ENCODE results near the gene SLC44A3. TPM values are rescaled to one million over a fixed set of nuclear protein-coding genes. Genes with fewer than 3 reads are reported as not detected.

SLC44A3 gene
- total and polyA plus RNA-seq, 4 donors = 9.3 to 31.8 (median 11.6) TPM

GRCh38 chr1:94906382-94906781 lies 86.2 kb downstream of the SLC44A3 start:
- Histone ChIP-seq H3K4me1 (ENCODE audit: control insufficient read depth in 5 of 5, insufficient read depth in 5 of 5, low read length in 5 of 5) (peaks cover 0 to 13% (median 3%) of the 10 kb centered on the region in 5 donors), H3K36me3 (ENCODE audit: control insufficient read depth in 4 of 4, insufficient read depth in 4 of 4, low read length in 4 of 4) (peaks cover 4 to 15% (median 7%) of the 10 kb centered on the region in 4 donors), H3K9me3 (ENCODE audit: control insufficient read depth in 4 of 4, insufficient read depth in 3 of 4, low read length in 3 of 4) (no peaks in the 10 kb centered on the region), H3K4me3 (no peak overlapping the region), H3K9ac (ENCODE audit: insufficient read depth in 1 of 2, low read length in 2 of 2) (no peak overlapping the region), H3K27ac (ENCODE audit: low read depth in 1 of 2, low read length in 1 of 2) (no peak overlapping the region), H3K27me3 (ENCODE audit: control insufficient read depth in 3 of 3, insufficient read depth in 3 of 3, low read length in 2 of 3) (no peaks in the 10 kb centered on the region)
- no peak for DNase-seq
- WGBS, 2 donors = 73 to 76% methylated on average over 5 of the region's 5 CpGs
- ATAC-seq (ENCODE audit: insufficient read depth, low FRiP score) = no peak
- TF ChIP-seq CTCF (IDR thresholded peaks at IDR 0.05; ENCODE audit: control extremely low read depth, extremely low read depth) = no peak

- no peak for ATAC-seq (ENCODE audit: insufficient read depth, low FRiP score)
- no peaks in the 10 kb centered on the region for H3K9me3 ChIP-seq (ENCODE audit: control insufficient read depth in 4 of 4, insufficient read depth in 3 of 4, low read length in 3 of 4)
- H3K4me3 ChIP-seq = no peak overlapping the region
- no peak overlapping the region for H3K27ac ChIP-seq (ENCODE audit: low read depth in 1 of 2, low read length in 1 of 2)
- peaks cover 0 to 17% (median 3%) of the 10 kb centered on the region in 5 donors for H3K4me1 ChIP-seq (ENCODE audit: control insufficient read depth in 5 of 5, insufficient read depth in 5 of 5, low read length in 5 of 5)
- no peak overlapping the region for H3K9ac ChIP-seq (ENCODE audit: insufficient read depth in 1 of 2, low read length in 2 of 2)
- 71 to 80% methylated on average over 3 of the region's 3 CpGs for WGBS, 2 donors
- DNase-seq = no peak
- no peak for TF ChIP-seq CTCF (IDR thresholded peaks at IDR 0.05; ENCODE audit: control extremely low read depth, extremely low read depth)
- peaks cover 0 to 10% (median 6%) of the 10 kb centered on the region in 4 donors for H3K36me3 ChIP-seq (ENCODE audit: control insufficient read depth in 4 of 4, insufficient read depth in 4 of 4, low read length in 4 of 4)
- no peaks in the 10 kb centered on the region for H3K27me3 ChIP-seq (ENCODE audit: control insufficient read depth in 3 of 3, insufficient read depth in 3 of 3, low read length in 2 of 3)
Measured at GRCh38 chr1:94907136-94907535, 87.0 kb downstream of the SLC44A3 start.

GRCh38 chr1:94908190-94908589 lies 88.0 kb downstream of the SLC44A3 start:
- no peak for ATAC-seq (ENCODE audit: insufficient read depth, low FRiP score)
- DNase-seq = no peak
- Histone ChIP-seq H3K27ac (ENCODE audit: low read depth in 1 of 2, low read length in 1 of 2) (no peak overlapping the region), H3K27me3 (ENCODE audit: control insufficient read depth in 3 of 3, insufficient read depth in 3 of 3, low read length in 2 of 3) (no peaks in the 10 kb centered on the region), H3K4me3 (no peak overlapping the region), H3K36me3 (ENCODE audit: control insufficient read depth in 4 of 4, insufficient read depth in 4 of 4, low read length in 4 of 4) (peaks cover 0 to 10% (median 1%) of the 10 kb centered on the region in 4 donors), H3K9ac (ENCODE audit: insufficient read depth in 1 of 2, low read length in 2 of 2) (no peak overlapping the region), H3K4me1 (ENCODE audit: control insufficient read depth in 5 of 5, insufficient read depth in 5 of 5, low read length in 5 of 5) (peaks cover 0 to 20% (median 3%) of the 10 kb centered on the region in 5 donors), H3K9me3 (ENCODE audit: control insufficient read depth in 4 of 4, insufficient read depth in 3 of 4, low read length in 3 of 4) (no peaks in the 10 kb centered on the region)
- 88 to 97% methylated on average over 7 of the region's 7 CpGs for WGBS, 2 donors
- no peak for TF ChIP-seq CTCF (IDR thresholded peaks at IDR 0.05; ENCODE audit: control extremely low read depth, extremely low read depth)

GRCh38 chr1:94908965-94909364 lies 88.8 kb downstream of the SLC44A3 start:
- Histone ChIP-seq H3K27ac (ENCODE audit: low read depth in 1 of 2, low read length in 1 of 2) (no peak overlapping the region), H3K4me3 (no peak overlapping the region), H3K4me1 (ENCODE audit: control insufficient read depth in 5 of 5, insufficient read depth in 5 of 5, low read length in 5 of 5) (peaks cover 0 to 21% (median 3%) of the 10 kb centered on the region in 5 donors), H3K9me3 (ENCODE audit: control insufficient read depth in 4 of 4, insufficient read depth in 3 of 4, low read length in 3 of 4) (no peaks in the 10 kb centered on the region), H3K27me3 (ENCODE audit: control insufficient read depth in 3 of 3, insufficient read depth in 3 of 3, low read length in 2 of 3) (no peaks in the 10 kb centered on the region), H3K36me3 (ENCODE audit: control insufficient read depth in 4 of 4, insufficient read depth in 4 of 4, low read length in 4 of 4) (peaks cover 0 to 10% (median 0%) of the 10 kb centered on the region in 4 donors), H3K9ac (ENCODE audit: insufficient read depth in 1 of 2, low read length in 2 of 2) (no peak overlapping the region)
- no peak for DNase-seq
- TF ChIP-seq CTCF (IDR thresholded peaks at IDR 0.05; ENCODE audit: control extremely low read depth, extremely low read depth) = no peak
- 91 to 100% methylated on average over 2 of the region's 2 CpGs for WGBS, 2 donors
- no peak for ATAC-seq (ENCODE audit: insufficient read depth, low FRiP score)
